ENCODE measurements around the gene TMEM131.

TMEM131 gene

GRCh38 chr2:97805776-97806175 lies 190.0 kb downstream of the TMEM131 start:
- no peak overlapping the region for H3K27ac ChIP-seq (ENCODE audit: low read depth, low read length, severe bottlenecking)
- 57% methylated on average over 1 of the region's 1 CpG; no CpG with 5 or more reads in 1 of the 2 experiments for WGBS, 2 experiments (ENCODE audit: insufficient coverage in 2 of 2)
- H3K4me1 ChIP-seq (ENCODE audit: control insufficient read depth, insufficient read depth, low read length, poor library complexity, severe bottlenecking): no peaks in the 10 kb centered on the region
- H3K36me3 ChIP-seq (ENCODE audit: control insufficient read depth, insufficient read depth, low read length): peaks cover 13% of the 10 kb centered on the region
- H3K4me3 ChIP-seq (ENCODE audit: extremely low read depth, insufficient read depth, low read length, poor library complexity, severe bottlenecking): no peak overlapping the region
- H3K9me3 ChIP-seq (ENCODE audit: control insufficient read depth, low read length): no peaks in the 10 kb centered on the region

- H3K27ac ChIP-seq (ENCODE audit: low read depth, low read length, severe bottlenecking): no peak overlapping the region
- H3K36me3 ChIP-seq (ENCODE audit: control insufficient read depth, insufficient read depth, low read length): peaks cover 21% of the 10 kb centered on the region
- no peaks in the 10 kb centered on the region for H3K9me3 ChIP-seq (ENCODE audit: control insufficient read depth, low read length)
- no peaks in the 10 kb centered on the region for H3K4me1 ChIP-seq (ENCODE audit: control insufficient read depth, insufficient read depth, low read length, poor library complexity, severe bottlenecking)
- WGBS, 2 experiments (ENCODE audit: insufficient coverage in 2 of 2): no CpG with 5 or more reads among the region's 1 CpG
- no peak overlapping the region for H3K4me3 ChIP-seq (ENCODE audit: extremely low read depth, insufficient read depth, low read length, poor library complexity, severe bottlenecking)
Observed at GRCh38 chr2:97801028-97801427, 194.7 kb downstream of the TMEM131 start.

- H3K27ac ChIP-seq (ENCODE audit: low read depth, low read length, severe bottlenecking): no peak overlapping the region
- no peaks in the 10 kb centered on the region for H3K9me3 ChIP-seq (ENCODE audit: control insufficient read depth, low read length)
- H3K36me3 ChIP-seq (ENCODE audit: control insufficient read depth, insufficient read depth, low read length): peaks cover 25% of the 10 kb centered on the region
- H3K4me3 ChIP-seq (ENCODE audit: extremely low read depth, insufficient read depth, low read length, poor library complexity, severe bottlenecking): no peak overlapping the region
- no peaks in the 10 kb centered on the region for H3K4me1 ChIP-seq (ENCODE audit: control insufficient read depth, insufficient read depth, low read length, poor library complexity, severe bottlenecking)
- 92 to 98% methylated on average over 5 to 6 of the region's 6 CpGs for WGBS, 2 experiments (ENCODE audit: insufficient coverage in 2 of 2)
Observed at GRCh38 chr2:97798416-97798815, 197.3 kb downstream of the TMEM131 start.

- Histone ChIP-seq H3K4me3 (ENCODE audit: extremely low read depth, insufficient read depth, low read length, poor library complexity, severe bottlenecking) (no peak overlapping the region), H3K36me3 (ENCODE audit: control insufficient read depth, insufficient read depth, low read length) (peaks cover 33% of the 10 kb centered on the region), H3K27ac (ENCODE audit: low read depth, low read length, severe bottlenecking) (no peak overlapping the region), H3K4me1 (ENCODE audit: control insufficient read depth, insufficient read depth, low read length, poor library complexity, severe bottlenecking) (no peaks in the 10 kb centered on the region), H3K9me3 (ENCODE audit: control insufficient read depth, low read length) (no peaks in the 10 kb centered on the region)
- 94% methylated on average over 2 of the region's 3 CpGs; no CpG with 5 or more reads in 1 of the 2 experiments for WGBS, 2 experiments (ENCODE audit: insufficient coverage in 2 of 2)
Observed at GRCh38 chr2:97797355-97797754, 198.4 kb downstream of the TMEM131 start.

- Histone ChIP-seq H3K27ac (ENCODE audit: low read depth, low read length, severe bottlenecking) (no peak overlapping the region), H3K36me3 (ENCODE audit: control insufficient read depth, insufficient read depth, low read length) (peaks cover 41% of the 10 kb centered on the region), H3K4me3 (ENCODE audit: extremely low read depth, insufficient read depth, low read length, poor library complexity, severe bottlenecking) (no peak overlapping the region), H3K4me1 (ENCODE audit: control insufficient read depth, insufficient read depth, low read length, poor library complexity, severe bottlenecking) (no peaks in the 10 kb centered on the region), H3K9me3 (ENCODE audit: control insufficient read depth, low read length) (no peaks in the 10 kb centered on the region)
- WGBS, 2 experiments (ENCODE audit: insufficient coverage in 2 of 2): 92 to 94% methylated on average over 2 of the region's 2 CpGs
Observed at GRCh38 chr2:97796465-97797126, 199.2 kb downstream of the TMEM131 start.

- 91 to 95% methylated on average over 12 to 14 of the region's 14 CpGs for WGBS, 2 experiments (ENCODE audit: insufficient coverage in 2 of 2)
- H3K4me1 ChIP-seq (ENCODE audit: control insufficient read depth, insufficient read depth, low read length, poor library complexity, severe bottlenecking): no peaks in the 10 kb centered on the region
- no peak overlapping the region for H3K27ac ChIP-seq (ENCODE audit: low read depth, low read length, severe bottlenecking)
- no peaks in the 10 kb centered on the region for H3K9me3 ChIP-seq (ENCODE audit: control insufficient read depth, low read length)
- peaks cover 52% of the 10 kb centered on the region for H3K36me3 ChIP-seq (ENCODE audit: control insufficient read depth, insufficient read depth, low read length)
- no peak overlapping the region for H3K4me3 ChIP-seq (ENCODE audit: extremely low read depth, insufficient read depth, low read length, poor library complexity, severe bottlenecking)
Observed at GRCh38 chr2:97792416-97792815, 203.3 kb downstream of the TMEM131 start.

GRCh38 chr2:97788986-97789644 lies 206.6 kb downstream of the TMEM131 start:
- Histone ChIP-seq H3K4me3 (ENCODE audit: extremely low read depth, insufficient read depth, low read length, poor library complexity, severe bottlenecking) (no peak overlapping the region), H3K36me3 (ENCODE audit: control insufficient read depth, insufficient read depth, low read length) (peaks cover 57% of the 10 kb centered on the region), H3K27ac (ENCODE audit: low read depth, low read length, severe bottlenecking) (no peak overlapping the region), H3K4me1 (ENCODE audit: control insufficient read depth, insufficient read depth, low read length, poor library complexity, severe bottlenecking) (no peaks in the 10 kb centered on the region), H3K9me3 (ENCODE audit: control insufficient read depth, low read length) (no peaks in the 10 kb centered on the region)
- 97% methylated on average over 7 of the region's 7 CpGs for WGBS, 2 experiments (ENCODE audit: insufficient coverage in 2 of 2)

- Histone ChIP-seq H3K36me3 (ENCODE audit: control insufficient read depth, insufficient read depth, low read length) (peaks cover 35% of the 10 kb centered on the region), H3K4me1 (ENCODE audit: control insufficient read depth, insufficient read depth, low read length, poor library complexity, severe bottlenecking) (no peaks in the 10 kb centered on the region), H3K4me3 (ENCODE audit: extremely low read depth, insufficient read depth, low read length, poor library complexity, severe bottlenecking) (no peak overlapping the region), H3K9me3 (ENCODE audit: control insufficient read depth, low read length) (no peaks in the 10 kb centered on the region), H3K27ac (ENCODE audit: low read depth, low read length, severe bottlenecking) (no peak overlapping the region)
- WGBS, 2 experiments (ENCODE audit: insufficient coverage in 2 of 2): 80% methylated on average over 1 of the region's 2 CpGs; no CpG with 5 or more reads in 1 of the 2 experiments
Observed at GRCh38 chr2:97785818-97786217, 209.9 kb downstream of the TMEM131 start.

- H3K4me3 ChIP-seq (ENCODE audit: extremely low read depth, insufficient read depth, low read length, poor library complexity, severe bottlenecking): no peak overlapping the region
- no peaks in the 10 kb centered on the region for H3K4me1 ChIP-seq (ENCODE audit: control insufficient read depth, insufficient read depth, low read length, poor library complexity, severe bottlenecking)
- no peak overlapping the region for H3K27ac ChIP-seq (ENCODE audit: low read depth, low read length, severe bottlenecking)
- H3K36me3 ChIP-seq (ENCODE audit: control insufficient read depth, insufficient read depth, low read length): peaks cover 34% of the 10 kb centered on the region
- no peaks in the 10 kb centered on the region for H3K9me3 ChIP-seq (ENCODE audit: control insufficient read depth, low read length)
Observed at GRCh38 chr2:97784953-97785352, 210.8 kb downstream of the TMEM131 start.

- no peaks in the 10 kb centered on the region for H3K4me1 ChIP-seq (ENCODE audit: control insufficient read depth, insufficient read depth, low read length, poor library complexity, severe bottlenecking)
- peaks cover 30% of the 10 kb centered on the region for H3K36me3 ChIP-seq (ENCODE audit: control insufficient read depth, insufficient read depth, low read length)
- no peak overlapping the region for H3K27ac ChIP-seq (ENCODE audit: low read depth, low read length, severe bottlenecking)
- H3K4me3 ChIP-seq (ENCODE audit: extremely low read depth, insufficient read depth, low read length, poor library complexity, severe bottlenecking): no peak overlapping the region
- WGBS, 2 experiments (ENCODE audit: insufficient coverage in 2 of 2): 100% methylated on average over 2 to 4 of the region's 4 CpGs
- no peaks in the 10 kb centered on the region for H3K9me3 ChIP-seq (ENCODE audit: control insufficient read depth, low read length)
Observed at GRCh38 chr2:97781981-97782380, 213.8 kb downstream of the TMEM131 start.

GRCh38 chr2:97779141-97779540 lies 216.6 kb downstream of the TMEM131 start:
- Histone ChIP-seq H3K36me3 (ENCODE audit: control insufficient read depth, insufficient read depth, low read length) (peaks cover 37% of the 10 kb centered on the region), H3K27ac (ENCODE audit: low read depth, low read length, severe bottlenecking) (no peak overlapping the region), H3K4me1 (ENCODE audit: control insufficient read depth, insufficient read depth, low read length, poor library complexity, severe bottlenecking) (no peaks in the 10 kb centered on the region), H3K9me3 (ENCODE audit: control insufficient read depth, low read length) (no peaks in the 10 kb centered on the region), H3K4me3 (ENCODE audit: extremely low read depth, insufficient read depth, low read length, poor library complexity, severe bottlenecking) (no peak overlapping the region)
- WGBS, 2 experiments (ENCODE audit: insufficient coverage in 2 of 2): 83 to 97% methylated on average over 4 of the region's 4 CpGs

All from mesodermal cell (in vitro differentiated cells).